GM19193 (cell line): Measurements from ENCODE around the gene MAP3K5.

Experiments used
- POLR2A ChIP-seq: IDR thresholded peaks from 4 replicates; pipeline ENCODE4 v1.6.1; 2011; ENCODE audit not compliant: insufficient read depth, insufficient read length; ENCODE audit errors: extremely low read depth

Gene MAP3K5

GRCh38 chr6:136552054-136552453 lies 240.2 kb downstream of the MAP3K5 start:
- TF ChIP-seq POLR2A: no peak

GRCh38 chr6:136551103-136551502 lies 241.2 kb downstream of the MAP3K5 start:
- TF ChIP-seq POLR2A: no peak

GRCh38 chr6:136550330-136551071 lies 241.8 kb downstream of the MAP3K5 start, which contains the start of gene MAP7:
Gene MAP7 (minus strand): TSS chr6:136550422. CDS start chr6:136550408, 14 bp downstream.
- no peak for TF ChIP-seq POLR2A

- TF ChIP-seq POLR2A: no peak
Observed at GRCh38 chr6:136550045-136550329, 242.3 kb downstream of the MAP3K5 start.

GRCh38 chr6:136549300-136550044 lies 242.8 kb downstream of the MAP3K5 start:
- no peak for TF ChIP-seq POLR2A

- TF ChIP-seq POLR2A: no peak
Observed at GRCh38 chr6:136548582-136549299, 243.5 kb downstream of the MAP3K5 start.

- no peak for TF ChIP-seq POLR2A
Observed at GRCh38 chr6:136547871-136548270, 244.4 kb downstream of the MAP3K5 start.

GRCh38 chr6:136547336-136547735 lies 244.9 kb downstream of the MAP3K5 start:
- no peak for TF ChIP-seq POLR2A

- no peak for TF ChIP-seq POLR2A
Observed at GRCh38 chr6:136546331-136546730, 245.9 kb downstream of the MAP3K5 start.

GRCh38 chr6:136544326-136544725 lies 248.0 kb downstream of the MAP3K5 start:
- no peak for TF ChIP-seq POLR2A

- TF ChIP-seq POLR2A: no peak
Observed at GRCh38 chr6:136541395-136541794, 250.9 kb downstream of the MAP3K5 start.

- TF ChIP-seq POLR2A: no peak
Observed at GRCh38 chr6:136539967-136540652, 252.2 kb downstream of the MAP3K5 start.

- TF ChIP-seq POLR2A: no peak
Observed at GRCh38 chr6:136538836-136539235, 253.4 kb downstream of the MAP3K5 start.

- TF ChIP-seq POLR2A: no peak
Observed at GRCh38 chr6:136535880-136536650, 256.2 kb downstream of the MAP3K5 start.
